ENCODE data around the gene NSD1. TPM values are rescaled to one million over a fixed set of nuclear protein-coding genes. Genes with fewer than 3 reads are reported as not detected.

Gene NSD1
- total RNA-seq, 4 donors from 2014 or later, result 41.1 to 58.4 (median 49.5) TPM

DNA sequence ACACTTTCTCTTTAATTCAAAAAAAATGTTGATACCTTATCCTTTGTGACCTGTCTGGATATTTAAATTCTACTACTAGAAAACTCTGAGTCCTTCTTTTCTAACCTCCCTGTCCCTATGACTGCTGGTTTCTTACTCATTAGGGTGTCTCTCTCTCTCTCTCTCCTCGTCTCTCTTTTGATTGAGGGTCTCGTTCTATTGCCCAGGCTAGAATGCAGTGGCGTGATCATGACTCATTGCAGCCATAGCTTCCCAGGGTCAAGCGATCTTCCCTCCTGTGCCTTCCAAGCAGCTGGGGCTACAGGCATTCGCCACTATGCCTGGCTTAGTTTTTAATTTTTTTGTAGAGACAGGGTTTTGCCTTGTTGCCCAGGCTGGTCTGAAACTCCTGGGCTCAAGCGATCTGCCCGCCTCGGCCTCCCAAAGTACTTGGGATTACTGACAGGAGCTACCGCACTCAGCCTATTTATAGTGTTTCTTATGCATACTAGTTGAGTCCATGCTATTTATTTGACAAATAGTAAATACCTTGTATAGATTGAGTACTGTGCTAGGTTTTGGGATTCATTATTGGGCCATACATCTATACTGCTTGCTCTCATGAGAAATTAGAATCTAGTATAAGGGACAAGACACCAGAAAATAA is 61.9 kb downstream of the NSD1 start:
- Histone ChIP-seq H3K9me3 (no peaks in the 10 kb centered on the region), H3K4me1 (peaks cover 0 to 13% (median 0%) of the 10 kb centered on the region in 3 donors), H3K27me3 (no peaks in the 10 kb centered on the region), H3K4me3 (no peak overlapping the region), H3K36me3 (peaks cover 0 to 71% of the 10 kb centered on the region in 2 donors), H3K27ac (no peak overlapping the region)
- no peak for ATAC-seq
- no peak for TF ChIP-seq EP300 (IDR thresholded peaks at IDR 0.05)
- TF ChIP-seq POLR2A (IDR thresholded peaks at IDR 0.05), result no peak
- no peak for TF ChIP-seq POLR2AphosphoS5 (IDR thresholded peaks at IDR 0.05)
- no peak for TF ChIP-seq CTCF (IDR thresholded peaks at IDR 0.05)
- 93% methylated on average over 6 to 9 of the region's 9 CpGs for WGBS, 2 donors (ENCODE audit: low coverage in 1 of 2)

DNA sequence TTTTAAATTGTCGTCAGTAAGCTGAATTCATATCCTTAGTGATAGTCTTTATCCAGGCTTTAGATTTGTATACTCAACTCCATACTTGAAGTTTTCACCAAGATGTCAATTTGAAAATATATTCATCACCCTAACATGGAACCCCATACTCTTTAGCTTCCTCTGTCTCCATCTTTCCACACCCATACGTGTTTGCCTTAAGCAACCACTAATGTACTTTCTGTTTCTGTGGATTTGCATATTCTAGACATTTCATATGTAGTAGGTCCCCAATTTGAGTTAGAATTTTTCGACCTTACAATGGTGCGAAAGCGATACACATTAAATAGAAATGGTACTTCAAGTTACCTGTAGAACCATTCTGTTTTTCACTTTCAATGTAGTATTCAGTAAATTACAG is 65.2 kb downstream of the NSD1 start:
- no peaks in the 10 kb centered on the region for H3K9me3 ChIP-seq
- H3K36me3 ChIP-seq, result peaks cover 0 to 73% of the 10 kb centered on the region in 2 donors
- no peak overlapping the region for H3K4me3 ChIP-seq
- no peaks in the 10 kb centered on the region for H3K27me3 ChIP-seq
- ATAC-seq, result no peak
- H3K27ac ChIP-seq, result no peak overlapping the region
- WGBS, 2 donors (ENCODE audit: low coverage in 1 of 2), result 89 to 96% methylated on average over 5 of the region's 5 CpGs
- H3K4me1 ChIP-seq, result peaks cover 0 to 13% (median 0%) of the 10 kb centered on the region in 3 donors
- TF ChIP-seq EP300 (IDR thresholded peaks at IDR 0.05) (no peak), CTCF (IDR thresholded peaks at IDR 0.05) (no peak), POLR2A (IDR thresholded peaks at IDR 0.05) (no peak), POLR2AphosphoS5 (IDR thresholded peaks at IDR 0.05) (no peak)

DNA sequence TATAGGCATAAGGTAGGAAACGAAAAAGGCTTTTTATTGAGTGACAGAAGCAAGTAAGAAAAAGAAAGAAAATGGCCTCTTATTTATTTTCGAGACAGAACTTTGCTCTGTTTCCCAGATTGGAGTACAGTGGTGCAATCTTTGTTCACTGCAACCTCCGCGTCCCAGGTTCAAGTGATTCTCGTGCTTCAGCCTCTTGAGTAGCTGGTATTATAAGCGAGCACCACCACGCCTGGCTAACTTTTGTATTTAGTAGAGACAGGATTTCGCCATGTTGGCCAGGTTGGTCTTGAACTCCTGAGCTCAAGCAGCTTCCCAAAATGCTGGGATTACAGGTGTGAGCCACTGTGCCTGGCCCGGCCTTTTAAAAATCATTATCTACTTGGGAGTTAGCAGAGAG is 70.7 kb downstream of the NSD1 start:
- no peak for ATAC-seq
- Histone ChIP-seq H3K9me3 (no peaks in the 10 kb centered on the region), H3K4me1 (no peaks in the 10 kb centered on the region), H3K27me3 (no peaks in the 10 kb centered on the region), H3K27ac (no peak overlapping the region), H3K4me3 (no peak overlapping the region), H3K36me3 (peaks cover 0 to 87% of the 10 kb centered on the region in 2 donors)
- WGBS, 2 donors (ENCODE audit: low coverage in 1 of 2), result 93 to 97% methylated on average over 6 to 9 of the region's 9 CpGs
- TF ChIP-seq POLR2A (IDR thresholded peaks at IDR 0.05), result no peak
- TF ChIP-seq EP300 (IDR thresholded peaks at IDR 0.05), result no peak
- no peak for TF ChIP-seq CTCF (IDR thresholded peaks at IDR 0.05)
- TF ChIP-seq POLR2AphosphoS5 (IDR thresholded peaks at IDR 0.05), result no peak

DNA sequence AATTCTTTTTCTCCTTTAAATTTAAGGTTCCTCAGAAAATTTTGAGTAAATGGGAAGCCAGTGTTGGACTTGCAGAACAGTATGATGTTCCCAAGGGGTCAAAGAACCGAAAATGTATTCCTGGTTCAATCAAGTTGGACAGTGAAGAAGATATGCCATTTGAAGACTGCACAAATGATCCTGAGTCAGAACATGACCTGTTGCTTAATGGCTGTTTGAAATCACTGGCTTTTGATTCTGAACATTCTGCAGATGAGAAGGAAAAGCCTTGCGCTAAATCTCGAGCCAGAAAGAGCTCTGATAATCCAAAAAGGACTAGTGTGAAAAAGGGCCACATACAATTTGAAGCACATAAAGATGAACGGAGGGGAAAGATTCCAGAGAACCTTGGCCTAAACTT is 76.0 kb downstream of the NSD1 start:
- 56 to 85% methylated on average over 4 of the region's 4 CpGs for WGBS, 2 donors (ENCODE audit: low coverage in 1 of 2)
- no peak for TF ChIP-seq POLR2A (IDR thresholded peaks at IDR 0.05)
- no peak for TF ChIP-seq CTCF (IDR thresholded peaks at IDR 0.05)
- TF ChIP-seq POLR2AphosphoS5 (IDR thresholded peaks at IDR 0.05), result no peak
- no peak for TF ChIP-seq EP300 (IDR thresholded peaks at IDR 0.05)
- peaks cover 0 to 99% of the 10 kb centered on the region in 2 donors for H3K36me3 ChIP-seq
- no peaks in the 10 kb centered on the region for H3K27me3 ChIP-seq
- no peak for ATAC-seq
- no peak overlapping the region for H3K27ac ChIP-seq
- H3K4me1 ChIP-seq, result no peaks in the 10 kb centered on the region
- no peaks in the 10 kb centered on the region for H3K9me3 ChIP-seq
- no peak overlapping the region for H3K4me3 ChIP-seq

DNA sequence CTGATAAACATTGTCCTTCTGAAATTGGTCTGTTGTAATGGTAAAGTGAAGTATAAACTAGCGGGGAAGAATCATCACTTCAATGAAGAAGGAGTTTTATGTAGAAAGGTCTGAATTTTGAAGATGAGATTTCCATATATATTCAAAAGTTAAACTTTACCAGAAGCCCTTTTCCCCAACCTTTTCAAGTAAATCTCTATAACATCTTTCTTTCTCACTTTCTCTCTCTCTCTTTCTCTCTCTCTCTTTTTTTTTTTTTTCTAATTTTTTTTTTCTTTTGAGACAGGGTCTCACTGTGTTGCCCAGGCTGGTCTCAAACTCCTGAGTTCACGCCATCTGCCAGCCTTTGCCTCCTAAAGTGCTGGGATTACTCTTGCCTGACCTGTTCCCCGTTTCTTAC is 78.7 kb downstream of the NSD1 start:
- Histone ChIP-seq H3K4me3 (no peak overlapping the region), H3K27me3 (no peaks in the 10 kb centered on the region), H3K4me1 (no peaks in the 10 kb centered on the region), H3K27ac (no peak overlapping the region), H3K9me3 (no peaks in the 10 kb centered on the region), H3K36me3 (peaks cover 0 to 91% of the 10 kb centered on the region in 2 donors)
- TF ChIP-seq POLR2AphosphoS5 (IDR thresholded peaks at IDR 0.05) (no peak), CTCF (IDR thresholded peaks at IDR 0.05) (no peak), POLR2A (IDR thresholded peaks at IDR 0.05) (no peak), EP300 (IDR thresholded peaks at IDR 0.05) (no peak)
- no peak for ATAC-seq
- 0 to 59% methylated on average over 1 to 3 of the region's 3 CpGs for WGBS, 2 donors (ENCODE audit: low coverage in 1 of 2)

Measured in gastroesophageal sphincter (tissue), 4 donors.